Lung (tissue), 12 donors: ENCODE results near the gene ZFYVE28. TPM values are rescaled to one million over a fixed set of nuclear protein-coding genes. Genes with fewer than 3 reads are reported as not detected.

ENCODE experiments used
- ATAC-seq: fragments of 200-7000 bp; cut with Tn5 transposase; one replicate; pipeline ENCODE4 v1.9.1; 2020; ENCODE audit warnings: moderate number of reproducible peaks; ENCODE audit not compliant: insufficient read depth, low FRiP score
- DNase-seq, 3 donors: peaks; one replicate each; pipeline ENCODE4 v3.0.0-alpha.2; 2013 to 2017
- H3K27ac ChIP-seq, 2 donors: one replicate each; pipeline ENCODE4 v1.5.1; 2013; ENCODE audit warnings: mild to moderate bottlenecking in 2 of 2, moderate library complexity in 2 of 2, control low read depth in 1 of 2, inconsistent platforms in 1 of 2, low read depth in 1 of 2, low read length in 1 of 2
- H3K27me3 ChIP-seq, 3 donors: one replicate each; pipeline ENCODE4 v1.5.1; 2013; ENCODE audit warnings: low read length in 2 of 3; ENCODE audit not compliant: control insufficient read depth in 3 of 3, insufficient read depth in 3 of 3
- H3K36me3 ChIP-seq, 4 donors: one replicate each; pipeline ENCODE4 v1.5.1; 2013; ENCODE audit warnings: low read length in 4 of 4, mild to moderate bottlenecking in 1 of 4, moderate library complexity in 1 of 4; ENCODE audit not compliant: control insufficient read depth in 4 of 4, insufficient read depth in 4 of 4
- H3K4me1 ChIP-seq, 5 donors: one replicate each; pipeline ENCODE4 v1.5.1; 2013; ENCODE audit warnings: low read length in 5 of 5, mild to moderate bottlenecking in 2 of 5, moderate library complexity in 1 of 5; ENCODE audit not compliant: control insufficient read depth in 5 of 5, insufficient read depth in 5 of 5
- H3K4me3 ChIP-seq: one replicate; pipeline ENCODE4 v1.5.1; 2013; ENCODE audit warnings: mild to moderate bottlenecking, control low read depth, moderate library complexity
- H3K9ac ChIP-seq, 2 donors: one replicate each; pipeline ENCODE4 v1.5.1; 2013; ENCODE audit warnings: low read length in 2 of 2, control low read depth in 1 of 2; ENCODE audit not compliant: insufficient read depth in 1 of 2
- H3K9me3 ChIP-seq, 4 donors: one replicate each; pipeline ENCODE4 v1.5.1; 2013; ENCODE audit warnings: low read length in 3 of 4, mild to moderate bottlenecking in 1 of 4, moderate library complexity in 1 of 4; ENCODE audit not compliant: control insufficient read depth in 4 of 4, insufficient read depth in 3 of 4
- CTCF ChIP-seq: IDR thresholded peaks from 2 replicates; pipeline ENCODE4 v1.5.1; 2012; ENCODE audit warnings: mild to moderate bottlenecking; ENCODE audit errors: control extremely low read depth, extremely low read depth
- WGBS, 2 donors: extraction: QIAGEN DNeasy Blood & Tissue Kit; methylation state at CpG; one replicate each; pipeline ENCODE4 v1.1.7; 2013; 5-methylcytosine and 5-hydroxymethylcytosine counted together
- polyA plus RNA-seq, 2 donors: library from polyadenylated mRNA; stranded (reverse); fragments of 200-250 nt; gene quantifications; one replicate each; pipeline ENCODE4 v1.2.1, GENCODE V29; 2013
- total RNA-seq, 2 donors: library from RNA; depleted of rRNA in 1 of 2; stranded (reverse); fragments of >200 nt in 1 of 2; gene quantifications; one replicate each; pipeline ENCODE4 v1.2.1, GENCODE V29; 2014 to 2021
- donor health status: control.
- donor health status: control.
- donor health status: Bipolar disorder and iron deficiency.
- donor health status: healthy.
- donor health status: DM: yes; HTN: yes; CAD: no.

ZFYVE28 gene
- total and polyA plus RNA-seq, 4 donors = 6.8 to 10.3 (median 7.6) TPM

GRCh38 chr4:2331043-2331420 lies 87.4 kb downstream of the ZFYVE28 start:
- TF ChIP-seq CTCF = no peak
- no peak overlapping the region for H3K9ac ChIP-seq
- H3K27ac ChIP-seq = no peak overlapping the region
- H3K27me3 ChIP-seq = no peaks in the 10 kb centered on the region
- DNase-seq (no peak), ATAC-seq (no peak)
- H3K36me3 ChIP-seq = peaks cover 0 to 2% (median 0%) of the 10 kb centered on the region in 4 donors
- WGBS, 2 donors = 79 to 84% methylated on average over 11 of the region's 11 CpGs
- H3K4me3 ChIP-seq = no peak overlapping the region
- H3K9me3 ChIP-seq = peaks cover 0 to 7% (median 2%) of the 10 kb centered on the region in 4 donors
- no peaks in the 10 kb centered on the region for H3K4me1 ChIP-seq

- DNase-seq (no peak), ATAC-seq (no peak)
- H3K9me3 ChIP-seq = peaks cover 0 to 8% (median 2%) of the 10 kb centered on the region in 4 donors
- no peak for TF ChIP-seq CTCF
- 73 to 81% methylated on average over 19 of the region's 19 CpGs for WGBS, 2 donors
- H3K4me3 ChIP-seq = no peak overlapping the region
- H3K9ac ChIP-seq = no peak overlapping the region
- H3K36me3 ChIP-seq = peaks cover 0 to 2% (median 0%) of the 10 kb centered on the region in 4 donors
- H3K4me1 ChIP-seq = no peaks in the 10 kb centered on the region
- no peak overlapping the region for H3K27ac ChIP-seq
- H3K27me3 ChIP-seq = no peaks in the 10 kb centered on the region
Observed at GRCh38 chr4:2330091-2331042, 88.1 kb downstream of the ZFYVE28 start.

GRCh38 chr4:2327579-2327978 lies 90.9 kb downstream of the ZFYVE28 start:
- H3K36me3 ChIP-seq = no peaks in the 10 kb centered on the region
- no peak overlapping the region for H3K4me3 ChIP-seq
- H3K9ac ChIP-seq = no peak overlapping the region
- H3K27ac ChIP-seq = no peak overlapping the region
- H3K27me3 ChIP-seq = no peaks in the 10 kb centered on the region
- H3K4me1 ChIP-seq = no peaks in the 10 kb centered on the region
- H3K9me3 ChIP-seq = peaks cover 0 to 8% (median 2%) of the 10 kb centered on the region in 4 donors
- TF ChIP-seq CTCF = no peak
- no peak for ATAC-seq
- no peak for DNase-seq
